Chondrocyte (in vitro differentiated cells): Measurements from ENCODE around the gene PRMT1. TPM values are rescaled to one million over a fixed set of nuclear protein-coding genes. Genes with fewer than 3 reads are reported as not detected.
A peak's percentile ranks its signal among the peaks of the same experiment; 100 is the strongest.
"Not testable (repeated sequence)": the region's sequence is repeated elsewhere in the genome, so short reads cannot be mapped to it uniquely, and the experiment has no call there.

Experiments used
- DNase-seq: peaks from one replicate; pipeline ENCODE4 v3.0.0; 2021; ENCODE audit warnings: mixed read lengths, low spot score
- H3K27ac Mint-ChIP-seq: one replicate; pipeline ENCODE4 v1.8.0; 2021; ENCODE audit warnings: mild to moderate bottlenecking, moderate library complexity, mixed read lengths; ENCODE audit not compliant: unreplicated experiment
- H3K27me3 Mint-ChIP-seq: 2 replicates; pipeline ENCODE4 v1.8.0; 2021; ENCODE audit warnings: low read depth, mixed read lengths
- H3K36me3 Mint-ChIP-seq: 2 replicates; pipeline ENCODE4 v1.8.0; 2021; ENCODE audit warnings: low read depth, mixed read lengths
- H3K4me1 Mint-ChIP-seq: 2 replicates; pipeline ENCODE4 v1.8.0; 2021; ENCODE audit warnings: low read depth, mild to moderate bottlenecking, mixed read lengths
- H3K4me3 Mint-ChIP-seq: one replicate; pipeline ENCODE4 v1.8.0; 2021; ENCODE audit warnings: mild to moderate bottlenecking, moderate library complexity, mixed read lengths; ENCODE audit not compliant: unreplicated experiment
- H3K9me3 Mint-ChIP-seq: 2 replicates; pipeline ENCODE4 v1.8.0; 2021; ENCODE audit warnings: low read depth, mixed read lengths
- CTCF ChIP-seq: fragments of 200-600 bp; sonication (generic); IDR thresholded peaks from 2 replicates; pipeline ENCODE4 v1.5.0; 2021; ENCODE audit warnings: antibody characterized with exemption, mild to moderate bottlenecking, moderate library complexity
- long read RNA-seq: library from polyadenylated mRNA; stranded (forward); transcript quantifications from one replicate; pipeline ENCODE4 v2.0.0, GENCODE V29; 2021
- total RNA-seq: library from RNA; stranded (reverse); gene quantifications from 3 replicates; pipeline ENCODE4 v1.2.1, GENCODE V29; 2021

PRMT1 gene
- 97.7 to 105 TPM (median 98.0 TPM) in 3 replicates for total RNA-seq
- long read RNA-seq, transcript PRMT1-201 (10 exons, 1,393 nt), result major isoform, 124 of 151 reads
- long read RNA-seq, transcript PRMT1-202 (11 exons, 1,327 nt), result minor isoform, 13 of 151 reads
- long read RNA-seq, partial matches to known transcripts, result 7 of 151 reads
- long read RNA-seq, other reads (novel, unspliced or antisense), result 6 of 151 reads

DNA sequence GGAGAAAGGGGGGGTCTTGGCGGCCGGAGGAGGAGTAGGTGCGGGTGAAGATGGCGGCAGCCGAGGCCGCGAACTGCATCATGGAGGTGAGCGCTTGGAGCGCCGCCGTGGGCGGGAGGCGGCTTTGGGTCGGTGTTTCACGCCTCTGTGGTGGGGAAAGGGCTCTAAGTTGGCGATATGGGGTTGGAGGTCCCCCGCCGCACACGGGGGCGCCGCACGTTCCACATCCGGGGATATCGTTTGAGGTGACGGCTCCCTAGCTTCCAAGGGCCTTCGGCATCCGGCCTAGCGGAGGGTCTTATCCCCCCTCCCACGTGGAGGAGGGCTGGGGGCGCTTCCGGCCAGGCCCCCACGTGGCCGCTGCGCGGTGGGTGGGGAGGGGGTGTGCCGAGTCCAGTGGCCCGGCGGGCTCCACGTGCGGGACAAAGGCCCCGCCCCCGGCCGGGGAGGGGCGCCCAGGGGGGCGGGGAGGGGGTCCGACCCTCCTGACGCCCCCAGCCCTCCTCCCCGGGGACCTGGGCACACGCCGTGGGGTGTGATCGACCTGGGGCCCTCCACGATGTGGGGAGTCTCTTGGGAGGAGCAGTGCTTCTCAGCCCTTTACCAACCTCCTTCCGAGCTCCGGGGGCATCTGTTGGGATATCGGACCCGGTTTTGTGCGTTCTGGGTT is at the start of gene PRMT1:
TSS of gene PRMT1 (plus strand) at position 41 of the 670 bp plus-strand sequence. CDS start at position 51, 10 bp downstream.
- Mint-ChIP-seq H3K27me3 (no peaks in the 10 kb centered on the region), H3K9me3 (no peaks in the 10 kb centered on the region), H3K4me3 (peak within 1 kb of the TSS; percentile 98), H3K4me1 (peaks cover 37% of the 10 kb centered on the region), H3K27ac (peak within 1 kb of the TSS; percentile 100), H3K36me3 (peaks cover 5% of the 10 kb centered on the region)
- no peak for DNase-seq
- no peak for TF ChIP-seq CTCF

DNA sequence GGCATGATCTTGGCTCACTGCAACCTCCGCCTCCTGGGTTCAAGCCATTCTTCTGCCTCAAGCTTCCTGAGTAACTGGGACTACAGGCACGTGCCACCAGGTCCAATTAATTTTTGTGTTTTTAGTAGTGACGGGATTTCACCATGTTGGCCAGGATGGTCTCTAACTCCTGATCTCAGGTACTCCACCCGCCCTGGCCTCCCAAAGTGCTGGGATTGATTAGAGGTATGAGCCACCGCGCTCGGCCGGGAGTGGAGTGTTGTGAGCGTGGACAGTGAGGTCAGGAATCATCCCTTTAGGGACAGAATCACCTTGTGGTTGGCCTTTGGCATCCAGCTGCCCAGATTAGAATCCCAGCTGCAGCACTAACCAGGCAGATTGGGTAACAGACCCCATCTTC is 47.4 kb upstream of the PRMT1 start:
- DNase-seq, result no peak
- peaks cover 5% of the 10 kb centered on the region for H3K36me3 Mint-ChIP-seq
- H3K4me1 Mint-ChIP-seq, result peaks cover 15% of the 10 kb centered on the region
- no peak overlapping the region for H3K27ac Mint-ChIP-seq
- H3K9me3 Mint-ChIP-seq, result no peaks in the 10 kb centered on the region
- no peaks in the 10 kb centered on the region for H3K27me3 Mint-ChIP-seq
- H3K4me3 Mint-ChIP-seq, result no peak overlapping the region
- TF ChIP-seq CTCF, result no peak

- H3K27ac Mint-ChIP-seq, result peak overlapping the region; percentile 45
- no peak for TF ChIP-seq CTCF
- no peaks in the 10 kb centered on the region for H3K27me3 Mint-ChIP-seq
- DNase-seq, result no peak
- H3K4me3 Mint-ChIP-seq, result no peak overlapping the region
- H3K9me3 Mint-ChIP-seq, result no peaks in the 10 kb centered on the region
- peaks cover 5% of the 10 kb centered on the region for H3K36me3 Mint-ChIP-seq
- H3K4me1 Mint-ChIP-seq, result peaks cover 27% of the 10 kb centered on the region
Observed at GRCh38 chr19:49631014-49631588, 46.0 kb upstream of the PRMT1 start.

GRCh38 chr19:49631610-49632192 is 45.4 kb upstream of the PRMT1 start:
- no peak for DNase-seq
- no peak overlapping the region for H3K27ac Mint-ChIP-seq
- no peaks in the 10 kb centered on the region for H3K27me3 Mint-ChIP-seq
- H3K4me3 Mint-ChIP-seq, result no peak overlapping the region
- no peaks in the 10 kb centered on the region for H3K9me3 Mint-ChIP-seq
- H3K4me1 Mint-ChIP-seq, result peaks cover 33% of the 10 kb centered on the region
- H3K36me3 Mint-ChIP-seq, result peaks cover 5% of the 10 kb centered on the region
- no peak for TF ChIP-seq CTCF

DNA sequence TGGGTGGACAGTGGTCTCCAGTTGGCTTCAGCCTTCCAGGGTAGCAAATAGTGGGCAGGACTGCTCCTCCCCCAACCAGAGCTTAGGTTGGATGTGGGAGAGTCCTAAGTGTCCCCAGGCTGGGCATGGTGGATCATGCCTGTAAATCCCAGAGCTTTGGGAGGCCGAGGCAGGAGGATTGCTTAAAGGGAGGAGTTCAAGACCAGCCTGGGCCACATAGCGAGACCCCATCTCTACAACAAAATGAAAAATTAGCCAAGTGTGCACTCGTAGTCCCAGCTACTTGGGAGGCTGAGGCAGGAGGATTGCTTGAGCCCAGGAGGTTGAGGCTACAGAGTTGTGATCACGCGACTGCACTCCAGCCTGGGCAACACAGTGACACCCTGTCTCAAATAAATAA is 44.5 kb upstream of the PRMT1 start:
- Mint-ChIP-seq H3K27ac (no peak overlapping the region), H3K4me1 (peaks cover 40% of the 10 kb centered on the region)
- no peak for TF ChIP-seq CTCF

DNA sequence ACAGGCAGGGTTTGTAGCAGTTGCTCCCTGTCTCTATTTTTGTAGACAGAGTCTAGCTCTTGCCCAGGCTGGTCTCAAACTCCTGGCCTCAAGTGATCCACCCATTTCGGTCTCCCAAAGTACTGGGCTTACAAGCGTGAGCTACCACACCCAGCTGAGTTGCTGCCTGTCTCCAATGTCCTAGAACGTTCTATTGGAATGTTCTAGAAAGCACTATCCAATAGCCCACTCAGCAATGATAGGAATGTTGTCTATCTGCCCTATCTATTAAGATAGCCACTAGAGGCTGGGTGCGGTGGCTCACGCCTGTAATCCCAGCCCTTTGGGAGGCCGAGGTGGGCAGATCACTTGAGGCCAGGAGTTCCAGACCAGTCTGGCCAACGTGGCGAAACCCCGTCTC is 43.8 kb upstream of the PRMT1 start:
- H3K27me3 Mint-ChIP-seq, H3K4me3 Mint-ChIP-seq, H3K9me3 Mint-ChIP-seq, H3K36me3 Mint-ChIP-seq, DNase-seq: not testable (repeated sequence)
- Mint-ChIP-seq H3K27ac (peak overlapping the region; percentile 36), H3K4me1 (peaks cover 45% of the 10 kb centered on the region)

More for the DNA sequence above, 44.5 kb upstream of the PRMT1 start:
- H3K36me3 Mint-ChIP-seq, result peaks cover 3% of the 10 kb centered on the region
- no peak overlapping the region for H3K4me3 Mint-ChIP-seq
- no peaks in the 10 kb centered on the region for H3K27me3 Mint-ChIP-seq
- H3K9me3 Mint-ChIP-seq, result no peaks in the 10 kb centered on the region
- no peak for DNase-seq
